SK-N-SH treated with all-trans-retinoic acid at 6 μM for 48 hours (cell line): Measurements from ENCODE around the gene APOBEC4.

Experiments
- ATAC-seq: fragments of 200-7000 bp; cut with Tn5 transposase; 3 replicates; pipeline ENCODE4 v1.9.1; 2020; ENCODE audit warnings: mild to moderate bottlenecking, moderate library complexity
- BACH2 ChIP-seq: fragments of 250-450 bp; sonication (Bioruptor Pico); IDR thresholded peaks from 2 replicates; pipeline ENCODE4 v1.9.0; 2021; ENCODE audit warnings: mild to moderate bottlenecking, borderline replicate concordance
- CREB5 ChIP-seq: fragments of 250-450 bp; sonication (Bioruptor Pico); IDR thresholded peaks from 2 replicates; pipeline ENCODE4 v1.5.1; 2020; ENCODE audit warnings: low read depth, mild to moderate bottlenecking, moderate library complexity
- CSRNP3 ChIP-seq: fragments of 250-450 bp; sonication (Bioruptor Pico); IDR thresholded peaks from 2 replicates; pipeline ENCODE4 v1.5.1; 2021; ENCODE audit warnings: mild to moderate bottlenecking, moderate library complexity
- ISL1 ChIP-seq: fragments of 250-450 bp; sonication (Bioruptor Pico); IDR thresholded peaks from 2 replicates; pipeline ENCODE4 v2.1.2; 2022; ENCODE audit warnings: mild to moderate bottlenecking, moderate library complexity
- PATZ1 ChIP-seq: fragments of 250-450 bp; sonication (Bioruptor Pico); IDR thresholded peaks from 2 replicates; pipeline ENCODE4 v1.8.0; 2020; ENCODE audit warnings: mild to moderate bottlenecking, moderate library complexity, borderline replicate concordance
- POU6F1 ChIP-seq: fragments of 250-450 bp; sonication (Bioruptor Pico); IDR thresholded peaks from 2 replicates; pipeline ENCODE4 v1.8.0; 2021; ENCODE audit warnings: low read depth, mild to moderate bottlenecking, moderate library complexity, borderline replicate concordance
- RARB ChIP-seq: fragments of 250-450 bp; sonication (Bioruptor Pico); IDR thresholded peaks from 2 replicates; pipeline ENCODE4 v1.8.0; 2021; ENCODE audit warnings: mild to moderate bottlenecking, moderate library complexity
- SNAI2 ChIP-seq: fragments of 250-450 bp; sonication (Bioruptor Pico); IDR thresholded peaks from 2 replicates; pipeline ENCODE4 v1.5.0; 2020; ENCODE audit warnings: mild to moderate bottlenecking, moderate library complexity
- TSHZ2 ChIP-seq: fragments of 250-450 bp; sonication (Bioruptor Pico); IDR thresholded peaks from 2 replicates; pipeline ENCODE4 v1.5.0; 2020; ENCODE audit warnings: mild to moderate bottlenecking, moderate library complexity
- ZFP3 ChIP-seq: fragments of 250-450 bp; sonication (Bioruptor Pico); IDR thresholded peaks from 2 replicates; pipeline ENCODE4 v1.5.0; 2020; ENCODE audit warnings: mild to moderate bottlenecking, moderate library complexity
- ZFP30 ChIP-seq: fragments of 450-650 bp; formaldehyde crosslinking; IDR thresholded peaks from 2 replicates; pipeline ENCODE4 v1.5.0; 2022; ENCODE audit warnings: mild to moderate bottlenecking, moderate library complexity
- ZNF565 ChIP-seq: fragments of 450-650 bp; formaldehyde crosslinking; conservative IDR thresholded peaks from 2 replicates; pipeline ENCODE4 v1.5.0; 2020; ENCODE audit warnings: low read depth, mild to moderate bottlenecking, moderate library complexity

Gene APOBEC4

GRCh38 chr1:183702087-183702812 lies 49.1 kb upstream of the APOBEC4 start:
- TF ChIP-seq ZFP30 (CRISPR knock-in tag) (no peak), PATZ1 (CRISPR knock-in tag) (no peak), ISL1 (CRISPR knock-in tag) (no peak), CSRNP3 (CRISPR knock-in tag) (no peak), TSHZ2 (no peak), RARB (no peak), ZFP3 (no peak), BACH2 (CRISPR knock-in tag) (no peak), SNAI2 (CRISPR knock-in tag) (no peak), POU6F1 (CRISPR knock-in tag) (no peak), ZNF565 (CRISPR knock-in tag) (no peak)
- ATAC-seq: no peak

- ATAC-seq: no peak; the same call in 2 of the 3 replicates
Measured at GRCh38 chr1:183699616-183700160, 46.6 kb upstream of the APOBEC4 start.

More at GRCh38 chr1:183699616-183700160, 46.6 kb upstream of the APOBEC4 start:
- TF ChIP-seq CREB5 (no peak), CSRNP3 (CRISPR knock-in tag) (no peak), ISL1 (CRISPR knock-in tag) (no peak)
